Chondrocyte (in vitro differentiated cells): ENCODE measurements around the gene RNH1. TPM values are rescaled to one million over a fixed set of nuclear protein-coding genes. Genes with fewer than 3 reads are reported as not detected.
A peak's percentile ranks its signal among the peaks of the same experiment; 100 is the strongest.

ENCODE experiments used
- DNase-seq: peaks from one replicate; pipeline ENCODE4 v3.0.0; 2021; ENCODE audit warnings: mixed read lengths, low spot score
- H3K27ac Mint-ChIP-seq: one replicate; pipeline ENCODE4 v1.8.0; 2021; ENCODE audit warnings: mild to moderate bottlenecking, moderate library complexity, mixed read lengths; ENCODE audit not compliant: unreplicated experiment
- H3K27me3 Mint-ChIP-seq: 2 replicates; pipeline ENCODE4 v1.8.0; 2021; ENCODE audit warnings: low read depth, mixed read lengths
- H3K36me3 Mint-ChIP-seq: 2 replicates; pipeline ENCODE4 v1.8.0; 2021; ENCODE audit warnings: low read depth, mixed read lengths
- H3K4me1 Mint-ChIP-seq: 2 replicates; pipeline ENCODE4 v1.8.0; 2021; ENCODE audit warnings: low read depth, mild to moderate bottlenecking, mixed read lengths
- H3K4me3 Mint-ChIP-seq: one replicate; pipeline ENCODE4 v1.8.0; 2021; ENCODE audit warnings: mild to moderate bottlenecking, moderate library complexity, mixed read lengths; ENCODE audit not compliant: unreplicated experiment
- H3K9me3 Mint-ChIP-seq: 2 replicates; pipeline ENCODE4 v1.8.0; 2021; ENCODE audit warnings: low read depth, mixed read lengths
- total RNA-seq: library from RNA; stranded (reverse); gene quantifications from 3 replicates; pipeline ENCODE4 v1.2.1, GENCODE V29; 2021
- TF ChIP-seq, protein P1 (sequence below): fragments of 200-600 bp; sonication (generic); IDR thresholded peaks from 2 replicates; pipeline ENCODE4 v1.5.0; 2021; ENCODE audit warnings: antibody characterized with exemption, mild to moderate bottlenecking, moderate library complexity

Gene RNH1
- total RNA-seq, 1 donor from 2014 or later: 166 TPM

DNA sequence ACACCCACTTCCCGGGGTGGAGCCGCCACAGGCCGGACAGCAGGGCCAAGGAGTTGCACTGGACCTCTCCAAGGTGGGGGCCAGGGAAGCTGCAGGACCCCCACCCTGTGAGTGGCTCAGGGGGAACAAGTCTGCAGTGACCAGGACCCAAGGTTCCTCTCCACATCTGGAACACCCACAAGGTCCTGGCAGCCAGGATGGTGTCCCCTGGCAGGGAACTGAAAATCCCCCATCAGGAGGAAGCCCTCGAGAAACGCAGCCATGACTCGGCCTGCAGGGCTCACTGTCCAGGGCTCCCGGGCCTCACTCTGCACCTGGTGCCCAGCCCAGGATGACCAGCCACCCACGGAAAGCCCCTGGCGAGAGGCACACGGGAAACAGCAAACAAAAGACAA lies 11.5 kb downstream of the RNH1 start:
- H3K4me1 Mint-ChIP-seq: peaks cover 3% of the 10 kb centered on the region
- H3K27ac Mint-ChIP-seq: peak overlapping the region; percentile 1
- TF ChIP-seq, protein P1, sequence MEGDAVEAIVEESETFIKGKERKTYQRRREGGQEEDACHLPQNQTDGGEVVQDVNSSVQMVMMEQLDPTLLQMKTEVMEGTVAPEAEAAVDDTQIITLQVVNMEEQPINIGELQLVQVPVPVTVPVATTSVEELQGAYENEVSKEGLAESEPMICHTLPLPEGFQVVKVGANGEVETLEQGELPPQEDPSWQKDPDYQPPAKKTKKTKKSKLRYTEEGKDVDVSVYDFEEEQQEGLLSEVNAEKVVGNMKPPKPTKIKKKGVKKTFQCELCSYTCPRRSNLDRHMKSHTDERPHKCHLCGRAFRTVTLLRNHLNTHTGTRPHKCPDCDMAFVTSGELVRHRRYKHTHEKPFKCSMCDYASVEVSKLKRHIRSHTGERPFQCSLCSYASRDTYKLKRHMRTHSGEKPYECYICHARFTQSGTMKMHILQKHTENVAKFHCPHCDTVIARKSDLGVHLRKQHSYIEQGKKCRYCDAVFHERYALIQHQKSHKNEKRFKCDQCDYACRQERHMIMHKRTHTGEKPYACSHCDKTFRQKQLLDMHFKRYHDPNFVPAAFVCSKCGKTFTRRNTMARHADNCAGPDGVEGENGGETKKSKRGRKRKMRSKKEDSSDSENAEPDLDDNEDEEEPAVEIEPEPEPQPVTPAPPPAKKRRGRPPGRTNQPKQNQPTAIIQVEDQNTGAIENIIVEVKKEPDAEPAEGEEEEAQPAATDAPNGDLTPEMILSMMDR: no peak
- no peaks in the 10 kb centered on the region for H3K27me3 Mint-ChIP-seq
- H3K4me3 Mint-ChIP-seq: no peak overlapping the region
- DNase-seq: no peak
- H3K36me3 Mint-ChIP-seq: peaks cover 31% of the 10 kb centered on the region
- no peaks in the 10 kb centered on the region for H3K9me3 Mint-ChIP-seq

DNA sequence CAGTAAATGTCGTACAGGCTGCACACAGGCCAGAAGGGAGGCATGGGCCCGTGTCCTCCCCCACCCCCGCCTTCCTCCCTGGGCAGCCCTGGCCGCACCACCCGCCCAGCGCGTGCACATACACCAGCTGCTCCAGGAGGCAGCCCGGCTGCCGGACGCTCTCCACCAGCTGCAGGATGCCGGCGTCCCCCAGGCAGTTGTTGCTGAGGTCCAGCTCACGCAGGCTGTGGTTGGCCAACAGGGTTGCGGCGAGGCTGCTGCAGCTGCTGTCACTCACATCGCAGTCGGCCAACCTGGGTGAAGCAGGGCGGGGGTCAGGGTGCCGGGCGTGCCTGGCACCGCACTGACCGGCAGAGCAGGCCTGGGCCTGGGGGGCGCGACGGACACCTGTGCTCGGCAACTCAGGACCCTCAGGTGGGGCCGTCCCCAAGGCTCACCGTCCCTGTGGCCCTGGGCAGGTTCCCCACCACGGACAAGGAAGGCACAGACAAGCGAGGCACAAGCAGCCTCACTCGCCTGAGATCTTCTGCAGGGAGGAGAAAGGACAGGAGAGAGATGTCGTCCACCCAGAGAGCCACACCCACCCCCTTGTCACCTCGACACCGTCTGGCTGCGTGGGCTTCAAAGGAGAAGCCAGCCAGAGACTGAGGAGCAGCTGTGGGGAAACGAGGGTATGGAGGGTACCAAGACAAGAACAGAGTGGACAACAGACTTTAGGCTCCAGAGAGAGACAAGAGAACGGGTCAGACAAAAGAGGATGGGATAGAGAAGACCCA lies 12.1 kb downstream of the RNH1 start:
- Mint-ChIP-seq H3K27me3 (no peaks in the 10 kb centered on the region), H3K36me3 (peaks cover 30% of the 10 kb centered on the region), H3K27ac (no peak overlapping the region), H3K4me3 (no peak overlapping the region), H3K9me3 (no peaks in the 10 kb centered on the region), H3K4me1 (peaks cover 3% of the 10 kb centered on the region)
- TF ChIP-seq, protein P1: no peak
- DNase-seq: no peak

DNA sequence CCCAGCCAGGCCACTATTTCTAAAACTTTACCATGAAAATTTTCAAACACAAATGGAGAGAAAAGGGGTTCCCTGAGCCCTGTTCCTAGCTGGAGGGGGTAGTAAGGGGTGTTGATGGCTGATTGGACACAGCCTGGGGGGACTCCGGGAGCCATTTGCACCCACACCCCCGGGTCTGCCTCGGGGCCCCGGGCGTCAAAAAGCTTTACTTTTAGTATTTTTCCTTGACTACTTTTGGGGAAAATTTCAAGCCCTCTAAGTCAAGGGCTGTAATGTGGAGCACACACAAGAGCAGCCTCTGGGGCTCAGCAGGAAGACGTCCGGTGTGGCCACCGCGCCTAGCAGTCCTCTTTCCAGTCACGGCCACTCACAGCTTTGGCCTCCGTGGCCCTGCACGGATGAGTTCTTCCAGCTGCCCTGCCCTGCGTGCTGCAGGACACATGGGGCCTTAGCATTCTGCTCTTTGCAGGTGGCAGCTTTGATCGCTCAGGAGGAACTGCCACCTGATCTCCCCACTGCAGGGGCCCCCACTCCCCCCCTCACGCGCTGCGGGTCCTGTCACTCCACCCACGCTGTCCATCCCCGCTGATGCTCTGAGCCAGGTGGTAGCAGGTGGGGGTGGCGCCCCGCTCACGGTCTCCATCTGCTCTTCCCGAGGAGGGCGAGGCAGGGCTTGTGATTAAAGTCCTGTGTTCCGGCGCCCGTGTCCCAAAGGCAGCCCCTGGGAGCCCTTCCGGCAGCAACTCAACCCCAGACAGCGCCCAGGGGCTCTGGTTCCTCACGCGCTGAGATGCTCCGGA lies 14.4 kb downstream of the RNH1 start:
- TF ChIP-seq, protein P1: no peak
- Mint-ChIP-seq H3K4me3 (no peak overlapping the region), H3K4me1 (peaks cover 3% of the 10 kb centered on the region), H3K36me3 (peaks cover 22% of the 10 kb centered on the region), H3K27me3 (no peaks in the 10 kb centered on the region), H3K27ac (peak overlapping the region; percentile 45), H3K9me3 (no peaks in the 10 kb centered on the region)
- DNase-seq: no peak

DNA sequence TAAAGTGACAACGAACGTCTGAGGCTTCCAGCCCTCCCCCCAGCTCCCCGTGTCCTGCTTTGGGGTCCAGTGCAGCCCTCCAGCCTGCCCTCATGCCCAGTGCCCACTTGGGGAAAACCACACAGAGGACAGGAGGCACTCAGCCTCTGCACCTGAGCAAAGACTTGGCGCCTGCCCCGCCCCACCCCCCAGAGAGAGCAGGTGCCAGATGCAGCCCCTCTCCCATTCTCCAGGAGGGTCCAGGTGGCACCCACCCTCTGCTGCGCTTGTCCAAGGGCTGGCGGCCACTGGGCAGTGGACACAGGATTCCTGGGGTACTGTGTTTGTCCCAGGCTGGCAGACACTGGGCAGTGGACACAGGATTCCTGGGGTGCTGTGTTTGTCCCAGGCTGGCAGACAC lies 15.7 kb downstream of the RNH1 start:
- Mint-ChIP-seq H3K27me3 (no peaks in the 10 kb centered on the region), H3K27ac (no peak overlapping the region), H3K36me3 (peaks cover 10% of the 10 kb centered on the region), H3K9me3 (no peaks in the 10 kb centered on the region), H3K4me1 (no peaks in the 10 kb centered on the region), H3K4me3 (no peak overlapping the region)
- no peak for DNase-seq
- TF ChIP-seq, protein P1: no peak

DNA sequence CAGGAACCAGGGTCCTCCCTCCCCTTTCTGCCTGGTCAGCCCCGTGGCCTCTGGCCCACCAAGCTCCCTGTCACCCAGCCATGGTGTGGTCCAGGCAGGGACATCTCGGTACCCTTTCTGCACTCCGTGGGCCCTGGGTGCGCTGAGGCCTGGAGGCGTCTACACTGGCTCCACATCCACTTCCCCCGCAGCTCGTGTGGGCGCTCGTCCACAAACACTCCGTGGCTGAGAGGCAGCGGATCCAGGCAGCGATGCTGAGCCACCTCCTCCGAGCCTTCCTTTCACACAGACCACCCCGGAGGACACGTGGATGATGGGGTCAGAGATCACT lies 16.1 kb downstream of the RNH1 start:
- no peaks in the 10 kb centered on the region for H3K27me3 Mint-ChIP-seq
- H3K36me3 Mint-ChIP-seq: peaks cover 8% of the 10 kb centered on the region
- TF ChIP-seq, protein P1: no peak
- no peaks in the 10 kb centered on the region for H3K9me3 Mint-ChIP-seq
- no peak overlapping the region for H3K4me3 Mint-ChIP-seq
- DNase-seq: no peak
- H3K4me1 Mint-ChIP-seq: no peaks in the 10 kb centered on the region
- no peak overlapping the region for H3K27ac Mint-ChIP-seq
